Esophagus muscularis mucosa (tissue), 4 donors: ENCODE measurements around the gene HRH2. TPM values are rescaled to one million over a fixed set of nuclear protein-coding genes. Genes with fewer than 3 reads are reported as not detected.

ENCODE experiments used
- DNase-seq: peaks from one replicate; pipeline ENCODE4 v3.0.0-alpha.2; 2017; ENCODE audit errors: extremely low spot score
- H3K27ac ChIP-seq, 4 donors: fragments of 200-600 bp; sonication (generic); replicated peaks in 1 of 4; 1 replicate in 3 of 4; 2 replicates in 1 of 4; pipeline ENCODE4 v1.5.1; 2016 to 2019; ENCODE audit warnings: mild to moderate bottlenecking in 1 of 4
- H3K27me3 ChIP-seq, 4 donors: fragments of 200-600 bp; sonication (generic); one replicate each; pipeline versions ENCODE4 v1.5.1 to v1.6.0; 2016 to 2019
- H3K36me3 ChIP-seq, 4 donors: fragments of 200-600 bp; sonication (generic); one replicate each; pipeline ENCODE4 v1.5.1; 2016 to 2019
- H3K4me1 ChIP-seq, 4 donors: fragments of 200-600 bp; sonication (generic); one replicate each; pipeline ENCODE4 v1.5.1; 2016 to 2019
- H3K4me3 ChIP-seq, 4 donors: fragments of 200-600 bp; sonication (generic); 1 replicate in 2 of 4; 2 replicates in 2 of 4; pipeline ENCODE4 v1.5.1; 2016 to 2019; ENCODE audit warnings: mild to moderate bottlenecking in 4 of 4, moderate library complexity in 1 of 4
- H3K9me3 ChIP-seq, 4 donors: fragments of 200-600 bp; sonication (generic); 1 replicate in 3 of 4; 2 replicates in 1 of 4; pipeline ENCODE4 v1.5.1; 2016 to 2019
- EP300 ChIP-seq: sonication (generic); formaldehyde crosslinking; IDR thresholded peaks from one replicate; pipeline ENCODE4 v1.6.1; 2017; ENCODE audit warnings: antibody characterized with exemption
- POLR2A ChIP-seq: fragments of 450-650 bp; IDR thresholded peaks from one replicate; pipeline ENCODE4 v1.6.1; 2017; ENCODE audit warnings: antibody characterized with exemption, moderate library complexity, mild to moderate bottlenecking, low read depth
- POLR2AphosphoS5 ChIP-seq, 2 donors: sonication (generic); formaldehyde crosslinking; IDR thresholded peaks; one replicate each; pipeline ENCODE4 v1.6.1; 2017; ENCODE audit warnings: antibody characterized with exemption in 2 of 2
- WGBS: methylation state at CpG from one replicate; pipeline ENCODE4 v1.1.5; 2018; 5-methylcytosine and 5-hydroxymethylcytosine counted together
- intact Hi-C: fragments of 100-400 bp; cut with DNase I; formaldehyde crosslinking; loops from one replicate; pipeline ENCODE4 v1.15.1; 2023
- total RNA-seq, 4 donors: library from RNA; depleted of rRNA; stranded (reverse); fragments of >200 nt; gene quantifications; one replicate each; pipeline versions ENCODE4 v1.1.0 to v1.2.1, GENCODE V29; 2016
- TF ChIP-seq, protein P1 (sequence below), 3 experiments: fragments of 200-600 bp in 2 of 3; fragments of 450-650 bp in 1 of 3; sonication (generic) in 2 of 3; IDR thresholded peaks; one replicate each; pipeline ENCODE4 v1.5.1; 2017 to 2019; ENCODE audit warnings: antibody characterized with exemption in 3 of 3, mild to moderate bottlenecking in 2 of 3, moderate library complexity in 1 of 3

HRH2 gene
- total RNA-seq, 4 donors from 2014 or later = 1.9 to 10.9 (median 2.8) TPM

DNA sequence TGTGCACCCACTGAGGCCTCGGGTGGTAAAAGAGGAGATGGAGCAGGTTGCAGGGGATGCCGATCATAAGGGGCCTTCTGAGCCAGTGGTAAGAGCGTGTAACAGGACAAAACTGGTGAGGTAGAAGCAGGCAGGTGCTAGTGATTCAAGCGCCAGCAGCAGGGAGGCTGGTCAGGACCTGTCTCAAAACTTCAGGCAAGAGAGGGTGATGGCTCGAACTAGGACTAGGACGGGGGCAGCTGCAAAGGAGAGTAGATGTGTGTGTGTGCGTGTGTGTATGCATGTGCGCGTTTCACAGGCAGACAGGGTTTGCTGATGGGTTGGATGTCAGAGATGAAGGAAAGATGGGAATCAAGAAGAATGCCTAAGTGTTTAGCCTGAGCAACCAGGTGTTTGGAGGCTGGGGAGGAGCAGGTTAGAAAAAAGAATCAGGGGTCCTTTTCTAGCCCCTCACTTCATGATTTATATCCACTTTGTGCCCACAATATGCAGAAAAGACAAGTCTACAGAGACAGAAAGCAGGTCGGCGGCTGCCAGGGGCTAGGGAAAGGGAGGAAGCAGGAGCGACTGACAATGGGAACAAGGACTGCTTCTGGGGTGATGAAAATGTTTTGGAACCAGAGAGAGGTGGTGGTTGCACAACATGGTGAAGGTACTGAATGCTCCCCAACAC is 15.2 kb downstream of the HRH2 start:
- Histone ChIP-seq H3K36me3 (no peaks in the 10 kb centered on the region), H3K27ac (no peak overlapping the region), H3K9me3 (no peaks in the 10 kb centered on the region), H3K4me3 (no peak overlapping the region), H3K4me1 (peaks cover 0 to 14% (median 0%) of the 10 kb centered on the region in 4 donors), H3K27me3 (peaks cover 0 to 33% (median 0%) of the 10 kb centered on the region in 4 donors)
- intact Hi-C loops = no loop called here
- no peak for DNase-seq
- TF ChIP-seq EP300 = no peak
- no peak for TF ChIP-seq POLR2AphosphoS5 (IDR thresholded peaks at IDR 0.05)
- TF ChIP-seq, protein P1, sequence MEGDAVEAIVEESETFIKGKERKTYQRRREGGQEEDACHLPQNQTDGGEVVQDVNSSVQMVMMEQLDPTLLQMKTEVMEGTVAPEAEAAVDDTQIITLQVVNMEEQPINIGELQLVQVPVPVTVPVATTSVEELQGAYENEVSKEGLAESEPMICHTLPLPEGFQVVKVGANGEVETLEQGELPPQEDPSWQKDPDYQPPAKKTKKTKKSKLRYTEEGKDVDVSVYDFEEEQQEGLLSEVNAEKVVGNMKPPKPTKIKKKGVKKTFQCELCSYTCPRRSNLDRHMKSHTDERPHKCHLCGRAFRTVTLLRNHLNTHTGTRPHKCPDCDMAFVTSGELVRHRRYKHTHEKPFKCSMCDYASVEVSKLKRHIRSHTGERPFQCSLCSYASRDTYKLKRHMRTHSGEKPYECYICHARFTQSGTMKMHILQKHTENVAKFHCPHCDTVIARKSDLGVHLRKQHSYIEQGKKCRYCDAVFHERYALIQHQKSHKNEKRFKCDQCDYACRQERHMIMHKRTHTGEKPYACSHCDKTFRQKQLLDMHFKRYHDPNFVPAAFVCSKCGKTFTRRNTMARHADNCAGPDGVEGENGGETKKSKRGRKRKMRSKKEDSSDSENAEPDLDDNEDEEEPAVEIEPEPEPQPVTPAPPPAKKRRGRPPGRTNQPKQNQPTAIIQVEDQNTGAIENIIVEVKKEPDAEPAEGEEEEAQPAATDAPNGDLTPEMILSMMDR (IDR thresholded peaks at IDR 0.05) = no peak
- TF ChIP-seq POLR2A = no peak
- 71% methylated on average over 12 of the region's 12 CpGs for WGBS

GRCh38 chr5:175674731-175675346 is 17.0 kb downstream of the HRH2 start:
- H3K27me3 ChIP-seq = peaks cover 0 to 36% (median 0%) of the 10 kb centered on the region in 4 donors
- peaks cover 0 to 13% (median 0%) of the 10 kb centered on the region in 4 donors for H3K4me1 ChIP-seq
- intact Hi-C loops = no loop called here
- no peaks in the 10 kb centered on the region for H3K9me3 ChIP-seq
- 75% methylated on average over 5 of the region's 5 CpGs for WGBS
- DNase-seq = no peak
- no peaks in the 10 kb centered on the region for H3K36me3 ChIP-seq
- no peak for TF ChIP-seq EP300
- TF ChIP-seq POLR2A = no peak
- no peak for TF ChIP-seq POLR2AphosphoS5 (IDR thresholded peaks at IDR 0.05)
- TF ChIP-seq, protein P1 (IDR thresholded peaks at IDR 0.05) = no peak
- H3K4me3 ChIP-seq = no peak overlapping the region
- no peak overlapping the region for H3K27ac ChIP-seq

DNA sequence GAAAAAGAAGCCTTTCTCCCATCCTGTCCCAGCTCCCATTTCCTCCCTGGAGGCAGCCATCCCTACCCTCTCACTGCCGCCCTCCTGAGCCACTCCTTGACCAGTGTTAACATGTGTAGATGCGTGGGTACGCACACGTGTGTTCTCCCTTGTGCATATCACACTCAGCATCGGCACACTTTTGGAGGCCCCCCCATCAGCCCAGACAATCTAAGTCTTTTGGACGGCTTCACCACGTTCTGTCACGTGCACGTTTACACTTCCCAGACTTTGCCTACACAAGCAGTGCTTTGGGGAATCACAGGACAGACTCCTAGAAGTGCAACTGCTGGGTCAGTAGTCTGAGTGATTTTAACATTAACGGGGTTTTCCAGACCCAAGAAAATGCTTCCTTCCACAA is 18.0 kb downstream of the HRH2 start:
- H3K36me3 ChIP-seq = no peaks in the 10 kb centered on the region
- peaks cover 0 to 15% (median 2%) of the 10 kb centered on the region in 4 donors for H3K4me1 ChIP-seq
- H3K27me3 ChIP-seq = peaks cover 0 to 37% (median 0%) of the 10 kb centered on the region in 4 donors
- intact Hi-C loops = no loop called here
- TF ChIP-seq, protein P1 (IDR thresholded peaks at IDR 0.05) = no peak
- TF ChIP-seq POLR2A (no peak), EP300 (no peak), POLR2AphosphoS5 (IDR thresholded peaks at IDR 0.05) (no peak)
- H3K27ac ChIP-seq = no peak overlapping the region
- 83% methylated on average over 10 of the region's 10 CpGs for WGBS
- H3K9me3 ChIP-seq = no peaks in the 10 kb centered on the region
- H3K4me3 ChIP-seq = no peak overlapping the region
- no peak for DNase-seq

DNA sequence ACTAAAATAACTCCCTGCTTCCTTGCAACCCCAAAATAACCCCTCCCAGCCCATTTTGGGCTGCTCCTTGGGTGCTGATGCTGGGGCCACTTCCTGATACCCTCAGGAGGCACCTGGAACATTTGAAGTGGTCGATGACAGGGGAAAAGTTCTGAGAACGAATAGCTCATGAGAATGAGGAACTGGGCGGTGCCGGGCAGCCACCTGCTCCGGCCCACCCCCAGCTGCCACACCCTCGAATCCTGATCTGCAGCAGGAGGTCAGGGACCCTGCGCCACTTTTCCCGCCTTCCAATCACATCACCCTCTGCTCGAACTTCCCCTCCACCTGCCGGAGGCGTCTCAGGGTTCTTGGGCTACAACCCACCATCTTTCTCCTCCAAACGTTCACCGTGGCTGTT is 19.7 kb downstream of the HRH2 start:
- peaks cover 14 to 23% (median 19%) of the 10 kb centered on the region in 4 donors for H3K4me1 ChIP-seq
- DNase-seq = no peak
- no peaks in the 10 kb centered on the region for H3K9me3 ChIP-seq
- intact Hi-C loops = no loop called here
- TF ChIP-seq POLR2A (no peak), EP300 (no peak), POLR2AphosphoS5 (IDR thresholded peaks at IDR 0.05) (no peak)
- TF ChIP-seq, protein P1 (IDR thresholded peaks at IDR 0.05) = no peak
- no peak overlapping the region for H3K4me3 ChIP-seq
- peaks cover 0 to 32% (median 0%) of the 10 kb centered on the region in 4 donors for H3K27me3 ChIP-seq
- no peaks in the 10 kb centered on the region for H3K36me3 ChIP-seq
- no peak overlapping the region for H3K27ac ChIP-seq
- WGBS = 75% methylated on average over 13 of the region's 13 CpGs
